Measurements from ENCODE around the gene PITX1. TPM values are rescaled to one million over a fixed set of nuclear protein-coding genes. Genes with fewer than 3 reads are reported as not detected.

Gene PITX1
- total RNA-seq, 1 donor from 2014 or later = 7.3 TPM

Other genes starting within 250 kb of the PITX1 start
- gene C5orf24, start 188.3 kb downstream of the PITX1 start, total RNA-seq = 45.1 TPM
- gene TXNDC15, start 159.9 kb downstream of the PITX1 start, total RNA-seq = 88.5 TPM
- gene PCBD2, start 129.1 kb downstream of the PITX1 start, total RNA-seq = 11.4 TPM
- gene CATSPER3, start 66.3 kb downstream of the PITX1 start, total RNA-seq = 1.0 TPM

All from mucosa of gallbladder (tissue), 1 donor.